Measurements from ENCODE around the gene NBEAL1.
A peak's percentile ranks its signal among the peaks of the same experiment; 100 is the strongest.
"Not testable (repeated sequence)": the region's sequence is repeated elsewhere in the genome, so short reads cannot be mapped to it uniquely, and the experiment has no call there.

Gene NBEAL1

DNA sequence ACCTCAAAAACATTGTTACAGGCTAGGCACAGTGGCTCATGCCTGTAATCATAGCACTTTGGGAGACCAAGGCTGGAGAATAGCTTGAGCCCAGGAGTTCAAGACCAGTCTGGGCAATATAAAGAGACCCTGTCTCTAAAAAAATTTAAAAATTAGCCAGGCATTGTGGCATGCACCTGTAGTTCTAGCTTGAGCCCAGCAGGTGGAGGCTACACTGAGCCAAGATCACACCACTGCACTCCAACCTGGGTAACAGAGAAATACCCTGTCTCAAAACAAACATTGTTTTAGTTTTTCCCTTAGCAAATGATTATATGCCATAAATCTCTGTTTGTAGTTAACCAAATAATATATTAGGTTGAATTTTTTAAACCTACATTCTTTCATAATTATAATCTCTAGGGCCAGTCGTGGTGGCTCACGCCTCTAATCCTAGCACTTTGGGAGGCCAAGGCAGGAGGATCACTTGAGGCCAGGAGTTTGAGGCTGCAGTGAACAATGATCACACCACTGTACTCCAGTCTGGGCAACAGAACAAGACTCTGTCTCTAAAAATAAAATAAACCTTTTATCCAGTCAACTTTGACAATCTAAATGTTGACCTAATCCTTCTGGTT is 210.9 kb downstream of the NBEAL1 start:
- no peak for DNase-seq (ENCODE audit: low spot score)

DNA sequence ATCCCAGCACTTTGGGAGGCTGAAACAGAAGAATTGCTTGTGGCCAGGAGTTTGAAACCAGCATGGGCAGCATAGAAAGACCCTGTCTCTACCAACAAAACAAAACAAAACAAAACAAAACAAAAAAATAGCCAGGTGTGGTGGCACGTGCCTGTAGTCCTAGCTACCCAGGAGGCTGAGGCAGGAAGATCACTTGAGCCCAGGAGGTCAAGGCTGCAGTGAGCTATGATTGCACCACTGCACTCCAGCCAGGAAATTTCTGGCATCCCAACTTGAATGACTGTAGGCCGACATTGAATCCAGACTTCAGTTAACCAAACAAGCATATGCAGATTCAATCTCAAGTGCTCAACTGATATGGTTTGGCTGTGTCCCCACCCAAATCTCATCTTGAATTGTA is 215.0 kb downstream of the NBEAL1 start:
- DNase-seq (ENCODE audit: low spot score), result not testable (repeated sequence)

DNA sequence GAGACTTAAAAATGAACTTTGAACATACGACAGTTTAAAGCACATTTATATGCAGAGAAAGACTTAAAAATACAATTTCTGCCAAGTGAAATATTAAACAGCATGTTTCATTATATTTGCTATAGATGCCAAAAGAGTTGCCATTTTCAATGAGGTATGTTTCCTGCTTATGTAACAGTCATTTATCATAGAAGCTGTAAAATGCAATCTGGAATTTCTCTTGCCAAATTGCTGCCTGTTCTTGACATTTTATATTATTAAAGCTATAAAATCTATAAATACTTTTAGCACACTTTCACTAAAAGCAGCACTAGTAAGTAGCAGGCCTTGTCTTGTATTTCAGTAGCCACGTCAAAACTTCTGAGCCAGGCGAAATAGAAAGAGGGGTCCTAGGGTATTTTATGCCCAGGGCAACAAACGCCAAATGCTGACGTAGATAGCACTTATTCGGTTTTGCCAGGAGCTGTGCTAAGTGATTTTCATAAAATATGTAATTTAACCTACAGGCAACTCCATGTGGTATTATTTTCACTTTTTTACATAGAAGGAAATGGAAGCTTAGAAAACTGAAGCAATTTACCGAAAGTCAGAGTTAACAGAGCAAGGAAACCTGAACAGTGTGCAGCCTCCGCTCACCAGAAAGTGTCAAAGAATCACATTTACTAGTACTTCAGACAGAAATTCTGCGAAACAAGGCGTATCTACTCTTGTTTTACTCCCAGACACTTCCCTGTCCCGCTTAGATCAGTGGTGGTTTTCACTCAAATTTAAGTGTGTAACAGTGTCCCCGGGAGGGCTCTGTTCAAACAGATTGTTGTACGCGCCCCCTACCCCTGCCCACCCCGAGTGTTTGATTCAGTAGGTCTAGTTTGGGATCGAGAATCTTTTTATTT is 222.9 kb downstream of the NBEAL1 start:
- DNase-seq (ENCODE audit: low spot score), result no peak

DNA sequence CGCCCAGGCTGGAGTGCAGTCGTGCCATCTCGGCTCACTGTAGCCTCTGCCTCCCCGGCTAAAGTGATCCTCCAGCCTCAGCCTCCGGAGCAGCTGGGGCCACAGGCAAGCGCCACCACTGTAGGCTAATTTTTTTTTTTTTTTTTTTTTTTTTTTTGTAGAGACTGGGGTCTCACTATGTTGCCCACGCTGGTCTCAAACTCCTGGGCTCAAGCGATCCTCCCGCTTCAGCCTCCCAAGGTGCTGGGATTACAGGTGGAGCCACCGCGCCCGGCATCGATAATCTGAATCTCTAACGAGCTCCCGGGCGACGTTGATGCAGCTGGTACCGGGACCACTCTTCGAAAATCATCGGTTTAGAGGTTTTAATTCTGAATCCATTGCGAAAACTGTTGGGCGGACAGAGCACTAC is 223.6 kb downstream of the NBEAL1 start:
- no peak for DNase-seq (ENCODE audit: low spot score)

DNA sequence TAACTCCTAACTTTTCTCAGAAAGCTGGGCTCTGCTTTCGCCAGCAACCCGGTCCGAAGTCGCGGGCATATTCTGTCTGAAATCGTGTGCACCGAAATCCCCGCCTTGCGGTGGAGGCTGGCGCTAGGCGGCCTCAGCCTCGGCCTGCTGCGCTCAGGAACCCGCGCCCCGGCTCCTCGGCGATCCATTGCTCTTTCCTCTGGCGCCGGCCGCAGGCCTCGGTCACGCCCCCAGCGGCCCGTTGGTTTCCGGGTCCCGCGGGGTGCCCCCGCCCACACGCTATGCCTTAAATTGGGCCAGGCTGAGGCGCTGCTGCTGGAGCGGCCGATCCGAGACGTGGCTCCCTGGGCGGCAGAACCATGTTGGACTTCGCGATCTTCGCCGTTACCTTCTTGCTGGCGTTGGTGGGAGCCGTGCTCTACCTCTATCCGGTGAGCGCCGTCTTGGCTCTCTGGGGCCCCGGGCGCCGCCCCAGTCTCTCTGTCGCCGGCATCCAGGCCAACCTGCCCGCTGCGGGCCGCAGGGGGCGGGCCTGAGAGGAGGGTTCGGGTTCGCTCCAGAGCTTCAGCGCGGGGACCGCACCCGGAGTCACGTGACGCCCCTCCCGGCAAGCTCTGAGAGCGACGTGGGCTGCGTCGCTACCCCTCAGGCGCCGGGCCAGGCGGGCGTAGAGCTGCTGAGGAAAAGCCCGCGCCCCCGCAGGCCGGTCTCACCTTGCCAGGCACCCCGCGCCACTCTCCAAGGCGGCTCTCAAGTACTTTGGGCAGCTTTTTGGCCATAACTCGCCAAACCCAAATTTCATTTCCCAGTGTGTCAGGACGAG is 224.2 kb downstream of the NBEAL1 start, which contains the start of gene CYP20A1:
TSS of gene CYP20A1 (plus strand) at position 315 of the 823 bp plus-strand sequence. CDS start at position 360, 45 bp downstream.
- DNase-seq (ENCODE audit: low spot score), result peak; percentile 93

DNA sequence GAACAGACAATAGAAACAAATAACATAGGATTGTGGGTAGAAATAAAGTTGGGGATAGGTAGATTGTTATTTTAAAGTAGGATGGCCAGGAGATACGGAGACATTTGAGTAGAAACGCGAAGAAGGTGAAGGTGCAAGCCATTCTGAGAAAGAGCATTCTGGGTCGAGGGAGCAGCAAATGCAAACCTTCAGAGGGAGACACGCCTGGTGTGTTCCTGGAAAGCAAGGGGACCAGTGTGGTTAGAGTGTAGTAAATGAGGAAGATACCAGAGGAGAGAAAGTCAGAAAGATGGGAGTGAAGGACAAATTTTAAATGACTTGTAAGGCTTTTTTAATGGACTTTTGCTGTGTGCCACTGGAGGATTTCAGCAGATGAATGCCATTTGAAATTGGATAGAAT is 225.8 kb downstream of the NBEAL1 start:
- DNase-seq (ENCODE audit: low spot score), result no peak

DNA sequence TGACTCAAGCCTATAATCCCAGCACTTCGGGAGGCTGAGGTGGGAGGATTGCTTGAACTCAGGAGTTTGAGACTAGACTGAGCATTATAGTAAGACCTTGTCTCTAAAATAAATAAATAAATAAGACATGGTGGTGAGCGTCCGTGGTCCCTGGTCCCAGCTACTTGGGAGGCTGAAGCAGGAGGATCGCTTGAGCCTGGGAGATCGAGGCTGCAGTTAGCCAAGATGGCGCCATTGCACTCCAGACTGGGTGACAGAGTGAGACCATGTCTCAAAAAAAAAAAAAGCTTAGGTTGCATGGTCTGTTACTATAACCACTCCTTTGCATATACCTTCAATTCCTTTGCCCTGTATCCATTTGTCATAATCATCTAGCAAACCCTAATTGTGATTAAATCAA is 227.8 kb downstream of the NBEAL1 start:
- DNase-seq (ENCODE audit: low spot score), result no peak

DNA sequence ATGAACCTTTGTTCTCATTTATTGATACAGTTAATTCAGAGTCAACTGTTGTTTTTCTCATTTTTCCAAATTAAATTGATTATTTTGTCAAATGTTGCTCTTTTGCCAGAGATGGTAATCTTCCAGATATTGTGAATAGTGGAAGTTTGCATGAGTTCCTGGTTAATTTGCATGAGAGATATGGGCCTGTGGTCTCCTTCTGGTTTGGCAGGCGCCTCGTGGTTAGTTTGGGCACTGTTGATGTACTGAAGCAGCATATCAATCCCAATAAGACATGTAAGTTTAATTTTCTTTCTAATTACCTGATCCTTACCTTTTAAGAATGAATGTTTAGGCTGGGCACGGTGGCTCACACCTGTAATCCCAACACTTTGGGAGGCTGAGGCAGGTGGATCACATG is 232.0 kb downstream of the NBEAL1 start:
- DNase-seq (ENCODE audit: low spot score), result no peak

DNA sequence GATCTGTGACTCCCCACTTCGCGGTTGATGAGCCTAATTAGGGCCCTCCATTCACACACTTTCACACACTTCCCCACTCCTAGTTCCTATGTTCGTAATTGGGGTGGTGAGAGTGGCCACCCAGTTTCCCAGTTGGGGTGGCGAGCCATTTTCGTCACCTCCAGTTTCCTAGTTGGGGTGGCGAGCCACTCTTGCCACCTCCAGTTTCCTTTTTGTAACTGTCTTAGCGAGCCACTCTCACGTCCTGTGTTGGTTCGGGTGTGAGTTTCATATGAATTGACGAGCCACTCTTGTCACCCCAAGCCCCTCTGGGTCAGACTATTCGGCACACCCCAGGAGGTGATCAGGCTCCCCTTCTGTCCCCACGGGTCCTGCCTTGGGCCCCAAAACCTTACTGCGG is 238.1 kb downstream of the NBEAL1 start:
- DNase-seq (ENCODE audit: low spot score), result no peak

DNA sequence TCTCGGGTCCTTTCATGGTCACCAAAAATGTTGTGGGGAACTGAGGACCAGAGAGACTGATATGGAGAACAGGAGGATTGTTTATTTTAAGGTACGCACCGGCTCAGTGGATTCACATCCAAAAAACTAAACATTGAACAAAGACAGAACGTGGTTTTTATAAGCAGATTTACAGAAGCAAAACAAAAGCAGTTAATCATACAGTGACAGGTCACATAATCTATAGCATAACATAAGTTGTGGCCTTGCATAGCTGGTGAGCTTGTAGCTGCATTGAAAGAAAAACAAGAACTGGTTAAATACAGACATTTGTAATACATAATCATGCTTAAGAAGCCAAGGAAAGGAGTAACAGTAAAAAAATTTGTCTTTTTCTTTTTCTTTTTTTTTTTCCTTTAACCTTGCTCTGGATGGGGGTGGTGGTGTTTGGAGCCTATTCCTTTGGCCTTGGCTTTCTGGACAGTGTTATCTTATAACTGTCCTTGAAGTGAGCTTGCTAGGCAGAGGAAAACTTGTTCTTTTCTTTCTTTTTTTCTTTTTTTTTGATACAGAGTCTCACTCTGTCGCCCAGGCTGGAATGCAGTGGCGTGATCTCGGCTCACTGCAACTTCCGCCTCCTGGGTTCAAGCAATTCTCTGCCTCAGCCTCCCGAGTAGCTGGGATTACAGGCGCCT is 238.9 kb downstream of the NBEAL1 start:
- not testable (repeated sequence) for DNase-seq (ENCODE audit: low spot score)

DNA sequence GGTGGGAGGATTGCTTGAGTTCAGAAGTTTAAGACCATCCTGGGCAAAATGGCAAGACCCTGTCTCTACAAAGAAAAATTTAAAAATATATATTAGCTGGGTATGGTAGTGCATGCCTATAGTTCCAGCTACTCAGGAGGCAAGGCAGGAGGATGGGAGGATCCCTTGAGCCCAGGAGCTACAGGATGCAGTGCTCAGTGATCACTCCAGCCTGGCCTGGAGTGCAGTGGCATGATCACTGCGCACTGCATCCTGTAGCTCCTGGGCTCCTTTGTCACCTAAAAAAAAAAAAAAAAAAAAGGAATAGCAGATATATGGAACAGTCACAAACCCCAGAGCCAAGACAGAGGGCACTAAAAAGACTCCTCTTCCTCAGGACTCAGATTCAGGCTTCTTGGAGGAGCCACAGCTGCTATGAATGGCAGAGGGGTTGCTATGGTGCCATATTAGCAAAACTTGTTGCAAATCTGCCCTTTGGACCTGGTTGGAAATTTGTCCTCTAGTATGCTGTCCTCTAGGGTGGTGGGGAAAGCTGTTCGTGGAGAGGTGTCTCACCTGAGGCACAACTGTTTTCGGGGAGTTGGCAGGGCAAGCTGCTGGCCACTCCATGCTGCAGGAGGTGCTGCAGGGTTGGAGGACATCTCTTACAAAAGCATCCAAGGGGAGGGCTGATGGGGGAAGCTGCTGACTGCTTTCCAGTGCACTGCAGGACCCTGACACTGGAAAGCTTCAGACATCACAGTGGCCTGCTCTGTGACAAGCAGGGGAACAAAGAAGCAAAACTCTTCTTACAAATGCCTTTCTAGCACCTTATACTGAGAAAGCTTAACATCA is 246.9 kb downstream of the NBEAL1 start:
- no peak for DNase-seq (ENCODE audit: low spot score)
